ENCODE measurements around the gene DNAJB6. TPM values are rescaled to one million over a fixed set of nuclear protein-coding genes. Genes with fewer than 3 reads are reported as not detected.
"Not testable (repeated sequence)": the region's sequence is repeated elsewhere in the genome, so short reads cannot be mapped to it uniquely, and the experiment has no call there.

The DNAJB6 gene
- total and polyA plus RNA-seq, 3 experiments from 2014 or later = 121 to 147 (median 124) TPM

DNA sequence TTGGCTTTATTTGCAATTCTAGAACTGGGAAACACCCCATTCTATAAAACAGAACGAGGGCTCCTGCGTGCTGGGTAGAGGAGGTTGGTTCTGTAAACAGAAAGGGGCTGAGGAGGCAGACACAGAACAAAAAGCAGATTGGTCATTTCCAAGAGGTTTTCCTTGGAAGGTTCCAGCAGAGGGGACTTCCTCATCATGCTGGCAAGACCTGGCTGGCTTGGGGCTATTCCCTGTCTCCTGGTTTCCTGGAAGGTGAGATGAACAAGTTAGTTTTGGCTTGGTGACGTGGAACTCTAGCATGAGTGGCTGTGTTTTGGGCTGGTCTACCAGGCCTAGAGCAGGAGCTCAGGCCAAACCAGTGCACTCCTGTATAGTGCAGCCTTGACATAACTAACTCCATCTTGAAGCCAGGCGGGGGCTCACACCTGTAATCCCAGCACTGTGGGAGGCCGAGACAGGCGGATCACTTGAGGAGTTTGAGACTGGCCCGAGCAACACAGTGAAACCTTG lies 26.1 kb upstream of the DNAJB6 start:
- Mint-ChIP-seq H3K27me3 (peaks cover 0 to 2% of the 10 kb centered on the region in 2 donors), H3K9me3 (no peaks in the 10 kb centered on the region), H3K4me1 (peaks cover 6 to 12% (median 9%) of the 10 kb centered on the region in 3 donors), H3K27ac (peak overlapping the region in 1 of 8 donors; percentile 47), H3K4me3 (no peak overlapping the region), H3K36me3 (peaks cover 0 to 2% (median 0%) of the 10 kb centered on the region in 3 donors)
- no peak for DNase-seq
- ChIA-PET CTCF (no interaction called here), POLR2A (no interaction called here)
- no peak overlapping the region for H3K4me3 ChIP-seq (ENCODE audit: low read length)
- no peaks in the 10 kb centered on the region for H3K27me3 ChIP-seq (ENCODE audit: insufficient read depth, low read length, poor library complexity, severe bottlenecking)
- H3K9me3 ChIP-seq (ENCODE audit: low read length) = no peaks in the 10 kb centered on the region
- H3K36me3 ChIP-seq (ENCODE audit: insufficient read depth, low read length) = no peaks in the 10 kb centered on the region
- H3K4me1 ChIP-seq (ENCODE audit: insufficient read depth, low read length) = no peaks in the 10 kb centered on the region
- no peak overlapping the region for H3K27ac ChIP-seq (ENCODE audit: low read depth, low read length)

DNA sequence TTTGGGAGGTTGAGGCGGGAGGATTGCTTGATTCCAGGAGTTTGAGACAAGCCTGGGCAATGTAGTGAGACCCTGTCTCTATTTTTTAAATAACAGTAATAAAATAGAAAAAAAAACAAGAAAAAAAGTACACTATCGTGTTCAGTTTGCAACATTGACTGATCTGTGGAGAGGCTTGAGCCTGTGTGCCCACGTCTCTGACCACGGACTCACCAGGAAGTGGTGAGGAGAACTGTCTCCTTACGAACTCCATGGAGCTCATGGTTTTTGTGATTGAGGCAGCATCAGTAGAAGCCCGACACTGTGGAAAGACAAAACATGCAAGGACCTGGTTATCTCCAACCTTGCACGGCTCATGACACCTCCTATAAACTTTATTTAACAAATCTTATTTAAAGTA lies 23.9 kb upstream of the DNAJB6 start:
- no peak overlapping the region for H3K4me3 ChIP-seq (ENCODE audit: low read length)
- Mint-ChIP-seq H3K4me3 (no peak overlapping the region), H3K27ac (no peak overlapping the region), H3K27me3 (peaks cover 0 to 2% of the 10 kb centered on the region in 2 donors), H3K36me3 (no peaks in the 10 kb centered on the region), H3K4me1 (no peaks in the 10 kb centered on the region), H3K9me3 (no peaks in the 10 kb centered on the region)
- no peaks in the 10 kb centered on the region for H3K27me3 ChIP-seq (ENCODE audit: insufficient read depth, low read length, poor library complexity, severe bottlenecking)
- ChIA-PET CTCF (no interaction called here), POLR2A (no interaction called here)
- no peak overlapping the region for H3K27ac ChIP-seq (ENCODE audit: low read depth, low read length)
- no peaks in the 10 kb centered on the region for H3K9me3 ChIP-seq (ENCODE audit: low read length)
- no peaks in the 10 kb centered on the region for H3K4me1 ChIP-seq (ENCODE audit: insufficient read depth, low read length)
- no peaks in the 10 kb centered on the region for H3K36me3 ChIP-seq (ENCODE audit: insufficient read depth, low read length)
- no peak for DNase-seq

DNA sequence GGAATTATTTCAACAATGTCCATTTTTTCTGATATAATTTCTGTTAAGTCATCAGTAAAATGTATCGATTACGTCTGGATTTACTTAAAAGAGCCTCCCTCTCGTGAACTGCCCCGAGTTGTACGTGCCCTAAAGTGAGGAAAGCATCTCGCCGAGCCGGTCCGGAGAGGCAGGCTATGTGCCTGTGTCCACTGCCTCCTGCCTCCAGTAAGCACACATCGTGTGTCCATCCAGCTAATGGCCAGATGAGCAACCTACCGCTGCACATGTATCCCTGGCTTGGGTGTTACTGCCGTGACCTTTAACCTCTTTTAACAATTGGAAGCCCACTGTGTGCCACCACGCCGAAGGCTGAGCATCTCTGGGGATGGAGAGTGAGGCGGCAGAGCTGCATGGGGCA lies 23.2 kb upstream of the DNAJB6 start:
- ChIA-PET CTCF (no interaction called here), POLR2A (no interaction called here)
- no peaks in the 10 kb centered on the region for H3K9me3 Mint-ChIP-seq
- no peaks in the 10 kb centered on the region for H3K4me1 ChIP-seq (ENCODE audit: insufficient read depth, low read length)
- H3K36me3 ChIP-seq (ENCODE audit: insufficient read depth, low read length) = no peaks in the 10 kb centered on the region
- H3K9me3 ChIP-seq (ENCODE audit: low read length) = no peaks in the 10 kb centered on the region
- H3K27ac Mint-ChIP-seq = peak overlapping the region in 1 of 8 donors; percentile 15
- H3K27me3 ChIP-seq (ENCODE audit: insufficient read depth, low read length, poor library complexity, severe bottlenecking) = no peaks in the 10 kb centered on the region
- no peak overlapping the region for H3K27ac ChIP-seq (ENCODE audit: low read depth, low read length)
- DNase-seq = no peak
- H3K4me3 ChIP-seq (ENCODE audit: low read length) = no peak overlapping the region
- no peak overlapping the region for H3K4me3 Mint-ChIP-seq
- no peaks in the 10 kb centered on the region for H3K36me3 Mint-ChIP-seq
- H3K4me1 Mint-ChIP-seq = no peaks in the 10 kb centered on the region
- peaks cover 0 to 2% of the 10 kb centered on the region in 2 donors for H3K27me3 Mint-ChIP-seq

DNA sequence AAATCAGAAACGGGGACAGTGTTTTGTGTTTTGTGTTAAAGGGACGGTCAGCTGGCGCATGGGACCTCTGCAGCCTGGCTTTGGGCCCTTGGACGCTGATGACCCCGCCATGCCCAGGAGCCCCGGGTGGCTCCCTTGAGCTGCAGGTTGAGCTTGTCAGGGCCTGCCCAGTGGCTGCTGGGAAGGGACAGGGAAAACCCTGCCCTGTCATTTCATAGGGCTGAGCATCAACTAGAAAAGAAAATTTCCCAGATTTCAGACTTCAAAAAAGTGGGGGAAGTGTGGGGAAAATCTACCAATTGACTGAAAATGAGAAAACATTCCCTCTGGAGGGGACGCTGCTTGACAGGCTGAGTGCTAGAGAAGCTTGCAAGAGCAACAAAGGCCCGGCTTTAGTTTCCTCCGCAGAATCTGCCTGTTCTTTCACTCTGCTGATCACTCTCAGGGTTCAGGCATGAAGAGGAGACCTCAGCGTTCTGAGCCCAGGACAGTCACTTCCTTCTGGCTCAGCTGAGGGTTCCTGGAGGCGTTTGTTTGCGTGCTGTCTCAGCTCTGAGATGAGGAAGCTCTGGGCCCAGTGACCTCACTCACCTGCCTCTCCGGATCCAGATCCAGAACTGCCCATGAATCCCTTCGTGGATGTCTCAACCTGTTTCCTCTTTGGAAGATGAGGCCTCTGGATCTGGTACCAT lies 18.6 kb upstream of the DNAJB6 start:
- Histone ChIP-seq H3K4me1 (ENCODE audit: insufficient read depth, low read length) (no peaks in the 10 kb centered on the region), H3K27me3 (ENCODE audit: insufficient read depth, low read length, poor library complexity, severe bottlenecking) (no peaks in the 10 kb centered on the region), H3K27ac (ENCODE audit: low read depth, low read length) (no peak overlapping the region), H3K36me3 (ENCODE audit: insufficient read depth, low read length) (no peaks in the 10 kb centered on the region), H3K9me3 (ENCODE audit: low read length) (no peaks in the 10 kb centered on the region), H3K4me3 (ENCODE audit: low read length) (no peak overlapping the region)
- peak overlapping the region in 2 of 8 donors; percentile 29 to 58 for H3K27ac Mint-ChIP-seq
- H3K4me3 Mint-ChIP-seq = no peak overlapping the region
- H3K36me3 Mint-ChIP-seq = no peaks in the 10 kb centered on the region
- H3K9me3 Mint-ChIP-seq = no peaks in the 10 kb centered on the region
- CTCF ChIA-PET = no interaction called here
- no peak for DNase-seq
- peaks cover 0 to 2% of the 10 kb centered on the region in 2 donors for H3K27me3 Mint-ChIP-seq
- POLR2A ChIA-PET = interaction anchor here (0.5 kb wide), 1 partner anchor 9 kb away, joined by 3 read pairs; no protein-coding TSS in a partner anchor
- peaks cover 0 to 2% (median 0%) of the 10 kb centered on the region in 3 donors for H3K4me1 Mint-ChIP-seq

DNA sequence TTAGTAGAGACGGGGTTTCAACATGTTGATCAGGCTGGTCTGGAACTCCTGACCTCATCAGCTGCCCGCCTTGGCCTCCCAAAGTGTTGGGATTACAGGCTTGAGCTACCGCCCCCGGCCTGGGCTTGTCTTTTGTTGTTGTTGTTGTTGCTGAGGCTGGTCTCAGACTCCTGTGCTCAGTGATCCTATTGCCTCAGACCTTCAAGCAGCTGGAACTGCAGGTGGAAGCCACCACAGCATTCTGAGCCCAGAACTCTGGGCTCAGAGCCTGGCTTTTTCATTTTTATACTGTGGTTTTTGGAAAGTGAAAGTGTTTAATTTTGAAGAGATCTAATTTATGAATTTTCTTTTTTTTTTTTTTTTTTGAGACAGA lies 16.2 kb upstream of the DNAJB6 start:
- Histone ChIP-seq H3K27ac (ENCODE audit: low read depth, low read length) (no peak overlapping the region), H3K9me3 (ENCODE audit: low read length) (no peaks in the 10 kb centered on the region), H3K27me3 (ENCODE audit: insufficient read depth, low read length, poor library complexity, severe bottlenecking) (no peaks in the 10 kb centered on the region), H3K36me3 (ENCODE audit: insufficient read depth, low read length) (no peaks in the 10 kb centered on the region), H3K4me3 (ENCODE audit: low read length) (no peak overlapping the region), H3K4me1 (ENCODE audit: insufficient read depth, low read length) (no peaks in the 10 kb centered on the region)
- Mint-ChIP-seq H3K36me3 (no peaks in the 10 kb centered on the region), H3K27ac (peak overlapping the region in 1 of 8 donors; percentile 63), H3K4me1 (peaks cover 0 to 2% (median 0%) of the 10 kb centered on the region in 3 donors), H3K9me3 (no peaks in the 10 kb centered on the region), H3K27me3 (peaks cover 2 to 4% of the 10 kb centered on the region in 2 donors), H3K4me3 (no peak overlapping the region)
- no peak for DNase-seq
- CTCF ChIA-PET = interaction anchor here (1.4 kb wide), 1 partner anchor 8 kb away, joined by 4 read pairs; no protein-coding TSS in a partner anchor
- POLR2A ChIA-PET = no interaction called here

DNA sequence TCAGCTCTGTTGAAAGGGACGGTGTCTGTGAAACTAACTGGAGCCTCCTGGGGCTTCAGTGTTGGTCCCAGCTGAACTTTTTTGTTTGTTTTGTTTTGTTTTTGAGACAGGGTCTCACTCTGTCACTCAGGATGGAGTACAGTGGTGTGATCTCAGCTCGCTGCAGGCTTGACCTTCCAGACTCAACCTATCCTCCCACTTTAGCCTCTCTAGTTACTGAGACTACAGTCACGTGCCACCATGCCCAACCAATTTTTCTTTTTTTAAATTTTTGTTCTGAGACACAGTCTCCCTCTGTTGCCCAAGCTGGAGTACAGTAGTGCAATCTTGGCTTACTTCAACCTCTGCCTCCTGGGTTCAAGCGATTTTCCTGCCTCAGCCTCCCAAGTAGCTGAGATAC lies 13.4 kb upstream of the DNAJB6 start:
- H3K27ac ChIP-seq (ENCODE audit: low read depth, low read length) = no peak overlapping the region
- H3K4me3 ChIP-seq (ENCODE audit: low read length) = no peak overlapping the region
- H3K9me3 Mint-ChIP-seq = no peaks in the 10 kb centered on the region
- peaks cover 0 to 5% of the 10 kb centered on the region in 2 donors for H3K27me3 Mint-ChIP-seq
- H3K36me3 Mint-ChIP-seq = no peaks in the 10 kb centered on the region
- ChIA-PET CTCF (interaction anchor here (1.3 kb wide), 1 partner anchor 15 kb away, joined by 6 read pairs; no protein-coding TSS in a partner anchor), POLR2A (no interaction called here)
- no peaks in the 10 kb centered on the region for H3K36me3 ChIP-seq (ENCODE audit: insufficient read depth, low read length)
- no peaks in the 10 kb centered on the region for H3K4me1 ChIP-seq (ENCODE audit: insufficient read depth, low read length)
- H3K27me3 ChIP-seq (ENCODE audit: insufficient read depth, low read length, poor library complexity, severe bottlenecking) = no peaks in the 10 kb centered on the region
- no peak for DNase-seq
- peaks cover 0 to 2% (median 0%) of the 10 kb centered on the region in 3 donors for H3K4me1 Mint-ChIP-seq
- no peak overlapping the region for H3K4me3 Mint-ChIP-seq
- no peaks in the 10 kb centered on the region for H3K9me3 ChIP-seq (ENCODE audit: low read length)
- H3K27ac Mint-ChIP-seq = no peak overlapping the region

DNA sequence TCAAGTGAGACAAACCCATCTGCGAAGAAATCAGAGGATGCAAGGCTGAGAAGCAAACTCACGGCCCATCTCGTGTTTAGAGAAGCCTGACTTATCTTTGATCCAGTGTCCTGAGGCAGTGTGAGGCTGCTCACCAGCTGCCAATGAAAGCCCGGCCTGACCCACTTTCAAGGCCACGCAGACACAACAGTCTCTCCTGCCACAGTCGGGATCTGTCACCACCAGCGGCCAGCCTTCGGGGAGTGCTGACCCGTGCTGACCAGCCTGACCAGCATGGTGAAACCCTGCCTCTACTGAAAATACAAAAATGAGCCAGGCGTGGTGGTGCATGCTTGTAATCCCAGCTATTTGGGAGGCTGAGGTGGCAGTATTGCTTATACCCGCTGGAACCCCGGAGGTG lies 7.4 kb upstream of the DNAJB6 start:
- Histone ChIP-seq H3K9me3 (ENCODE audit: low read length) (no peaks in the 10 kb centered on the region), H3K27me3 (ENCODE audit: insufficient read depth, low read length, poor library complexity, severe bottlenecking) (no peaks in the 10 kb centered on the region), H3K36me3 (ENCODE audit: insufficient read depth, low read length) (no peaks in the 10 kb centered on the region), H3K4me1 (ENCODE audit: insufficient read depth, low read length) (no peaks in the 10 kb centered on the region), H3K27ac (ENCODE audit: low read depth, low read length) (no peak overlapping the region), H3K4me3 (ENCODE audit: low read length) (no peak overlapping the region)
- POLR2A ChIA-PET = interaction anchor here (1.2 kb wide), 1 partner anchor 9 kb away, joined by 4 read pairs; no protein-coding TSS in a partner anchor
- H3K9me3 Mint-ChIP-seq = no peaks in the 10 kb centered on the region
- DNase-seq = no peak
- no peaks in the 10 kb centered on the region for H3K4me1 Mint-ChIP-seq
- H3K36me3 Mint-ChIP-seq = no peaks in the 10 kb centered on the region
- peak overlapping the region in 1 of 7 donors; percentile 6 for H3K4me3 Mint-ChIP-seq
- CTCF ChIA-PET = interaction anchor here (1.2 to 1.5 kb wide), 2 partner anchors 9 to 10 kb away, joined by 4 to 5 read pairs; no protein-coding TSS in a partner anchor
- peaks cover 2 to 21% of the 10 kb centered on the region in 2 donors for H3K27me3 Mint-ChIP-seq
- peak overlapping the region in 1 of 8 donors; percentile 42 for H3K27ac Mint-ChIP-seq

DNA sequence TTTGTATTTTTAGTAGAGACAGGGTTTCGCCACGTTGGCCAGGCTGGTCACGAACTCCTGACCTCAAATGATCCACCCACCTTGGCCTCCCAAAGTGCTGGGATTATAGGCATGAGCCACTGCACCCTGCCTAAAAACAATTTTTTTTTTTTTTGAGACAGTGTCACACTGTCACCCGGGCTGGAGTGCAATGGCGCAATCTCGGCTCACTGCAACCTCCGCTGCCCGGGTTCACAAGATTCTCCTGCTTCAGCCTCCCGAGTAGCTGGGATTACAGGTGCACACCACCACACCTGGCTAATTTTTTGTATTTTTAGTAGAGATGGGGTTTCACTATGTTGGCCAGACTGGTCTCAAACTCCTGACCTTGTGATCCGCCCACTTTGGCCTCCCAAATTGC lies 6.2 kb upstream of the DNAJB6 start:
- peaks cover 2 to 17% of the 10 kb centered on the region in 2 donors for H3K27me3 Mint-ChIP-seq
- H3K27ac Mint-ChIP-seq; CTCF ChIA-PET; H3K27me3 ChIP-seq (ENCODE audit: insufficient read depth, low read length, poor library complexity, severe bottlenecking); H3K4me3 ChIP-seq (ENCODE audit: low read length); H3K4me3 Mint-ChIP-seq; H3K27ac ChIP-seq (ENCODE audit: low read depth, low read length); DNase-seq; H3K4me1 ChIP-seq (ENCODE audit: insufficient read depth, low read length); H3K36me3 ChIP-seq (ENCODE audit: insufficient read depth, low read length); H3K9me3 Mint-ChIP-seq; POLR2A ChIA-PET; H3K4me1 Mint-ChIP-seq; H3K36me3 Mint-ChIP-seq; H3K9me3 ChIP-seq (ENCODE audit: low read length): not testable (repeated sequence)
